ENCODE results near the gene BUB3.

Gene BUB3

GRCh38 chr10:123203393-123204126 is 49.4 kb downstream of the BUB3 start:
- TF ChIP-seq, protein P1, sequence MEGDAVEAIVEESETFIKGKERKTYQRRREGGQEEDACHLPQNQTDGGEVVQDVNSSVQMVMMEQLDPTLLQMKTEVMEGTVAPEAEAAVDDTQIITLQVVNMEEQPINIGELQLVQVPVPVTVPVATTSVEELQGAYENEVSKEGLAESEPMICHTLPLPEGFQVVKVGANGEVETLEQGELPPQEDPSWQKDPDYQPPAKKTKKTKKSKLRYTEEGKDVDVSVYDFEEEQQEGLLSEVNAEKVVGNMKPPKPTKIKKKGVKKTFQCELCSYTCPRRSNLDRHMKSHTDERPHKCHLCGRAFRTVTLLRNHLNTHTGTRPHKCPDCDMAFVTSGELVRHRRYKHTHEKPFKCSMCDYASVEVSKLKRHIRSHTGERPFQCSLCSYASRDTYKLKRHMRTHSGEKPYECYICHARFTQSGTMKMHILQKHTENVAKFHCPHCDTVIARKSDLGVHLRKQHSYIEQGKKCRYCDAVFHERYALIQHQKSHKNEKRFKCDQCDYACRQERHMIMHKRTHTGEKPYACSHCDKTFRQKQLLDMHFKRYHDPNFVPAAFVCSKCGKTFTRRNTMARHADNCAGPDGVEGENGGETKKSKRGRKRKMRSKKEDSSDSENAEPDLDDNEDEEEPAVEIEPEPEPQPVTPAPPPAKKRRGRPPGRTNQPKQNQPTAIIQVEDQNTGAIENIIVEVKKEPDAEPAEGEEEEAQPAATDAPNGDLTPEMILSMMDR (IDR thresholded peaks at IDR 0.05; ENCODE audit: extremely low read depth, missing control alignments) = no peak
- no peak for DNase-seq (ENCODE audit: low spot score)

DNA sequence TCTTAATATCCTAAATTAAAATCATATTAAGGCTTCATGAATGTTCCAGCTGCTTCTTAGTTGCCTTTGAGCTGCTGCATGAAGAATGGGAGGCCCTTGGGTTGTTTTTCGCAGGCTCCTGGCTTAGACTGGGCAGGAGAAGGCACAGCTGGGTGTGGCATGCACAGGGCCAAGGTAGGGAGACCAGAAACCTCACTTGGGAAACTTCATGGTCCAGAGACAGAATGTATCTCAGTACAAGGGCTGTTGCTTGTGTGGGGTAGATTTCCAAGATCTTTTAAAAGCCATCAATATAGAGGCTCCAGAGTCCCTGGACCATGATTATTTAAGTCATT is 49.9 kb downstream of the BUB3 start:
- DNase-seq (ENCODE audit: low spot score) = no peak
- TF ChIP-seq, protein P1 (IDR thresholded peaks at IDR 0.05; ENCODE audit: extremely low read depth, missing control alignments) = no peak

GRCh38 chr10:123205041-123205440 is 50.8 kb downstream of the BUB3 start:
- TF ChIP-seq, protein P1 (IDR thresholded peaks at IDR 0.05; ENCODE audit: extremely low read depth, missing control alignments) = no peak
- no peak for DNase-seq (ENCODE audit: low spot score)

DNA sequence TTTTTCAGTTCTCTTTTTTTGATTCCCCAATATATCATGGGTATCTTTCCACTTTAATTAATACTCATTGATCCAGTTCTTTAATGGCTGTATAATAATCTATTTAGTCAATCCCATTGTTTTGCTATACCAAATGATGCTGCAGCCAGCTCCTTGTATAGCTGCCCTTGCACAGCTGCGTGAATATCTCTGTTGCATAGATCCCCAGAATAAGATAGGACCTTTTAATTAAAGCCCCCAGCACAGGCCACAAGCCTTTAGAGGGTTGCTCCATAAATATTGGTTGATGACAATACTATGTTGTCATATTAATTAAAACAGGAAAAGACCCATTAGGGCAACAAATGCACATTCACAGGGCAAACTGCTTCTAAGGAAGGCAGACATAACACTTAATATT is 57.9 kb downstream of the BUB3 start:
- TF ChIP-seq, protein P1 (IDR thresholded peaks at IDR 0.05; ENCODE audit: extremely low read depth, missing control alignments) = no peak

GRCh38 chr10:123212640-123213039 is 58.4 kb downstream of the BUB3 start:
- TF ChIP-seq, protein P1 (IDR thresholded peaks at IDR 0.05; ENCODE audit: extremely low read depth, missing control alignments) = no peak
- no peak for DNase-seq (ENCODE audit: low spot score)

More for the DNA sequence above, 57.9 kb downstream of the BUB3 start:
- DNase-seq (ENCODE audit: low spot score) = no peak

- TF ChIP-seq, protein P1 (IDR thresholded peaks at IDR 0.05; ENCODE audit: extremely low read depth, missing control alignments) = no peak
- no peak for DNase-seq (ENCODE audit: low spot score)
Observed at GRCh38 chr10:123213192-123213591, 59.0 kb downstream of the BUB3 start.
